Central memory CD4-positive, alpha-beta T cell (primary cell): ENCODE measurements around the gene FAF2.
"Not testable (repeated sequence)": the region's sequence is repeated elsewhere in the genome, so short reads cannot be mapped to it uniquely, and the experiment has no call there.

Source experiments
- DNase-seq: peaks from one replicate; pipeline ENCODE4 v3.0.0; 2022

FAF2 gene

GRCh38 chr5:176547802-176548201, 99.6 kb downstream of the FAF2 start:
- peak; percentile 43 for DNase-seq

- DNase-seq = no peak
These were observed 100.8 kb downstream of the FAF2 start, which contains the start of gene CDHR2 for GRCh38 chr5:176548967-176549444. Gene CDHR2 (plus strand): TSS chr5:176549342. CDS start chr5:176565353, 16,011 bp downstream.

- DNase-seq = no peak
These were observed 101.7 kb downstream of the FAF2 start for GRCh38 chr5:176549871-176550270.

- DNase-seq = no peak
These were observed 102.2 kb downstream of the FAF2 start for GRCh38 chr5:176550275-176550831.

DNA sequence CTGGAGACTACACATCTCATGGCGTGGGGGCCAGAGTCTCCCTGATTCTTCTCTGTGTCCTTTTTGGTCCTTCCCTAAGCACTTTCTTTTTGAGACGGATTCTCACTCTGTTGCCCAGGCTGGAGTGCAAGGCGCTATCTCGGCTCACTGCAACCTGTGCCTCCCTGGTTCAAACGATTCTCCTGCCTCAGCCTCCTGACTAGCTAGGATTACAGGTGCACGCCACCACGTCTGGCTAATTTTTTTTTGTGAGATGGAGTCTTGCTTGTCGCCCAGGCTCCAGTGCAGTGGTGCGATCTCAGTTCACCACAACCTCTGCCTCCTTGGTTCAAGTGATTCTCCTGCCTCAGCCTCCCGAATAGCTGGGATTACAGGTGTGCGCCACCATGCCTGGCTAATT, 102.8 kb downstream of the FAF2 start:
- DNase-seq = not testable (repeated sequence)

DNA sequence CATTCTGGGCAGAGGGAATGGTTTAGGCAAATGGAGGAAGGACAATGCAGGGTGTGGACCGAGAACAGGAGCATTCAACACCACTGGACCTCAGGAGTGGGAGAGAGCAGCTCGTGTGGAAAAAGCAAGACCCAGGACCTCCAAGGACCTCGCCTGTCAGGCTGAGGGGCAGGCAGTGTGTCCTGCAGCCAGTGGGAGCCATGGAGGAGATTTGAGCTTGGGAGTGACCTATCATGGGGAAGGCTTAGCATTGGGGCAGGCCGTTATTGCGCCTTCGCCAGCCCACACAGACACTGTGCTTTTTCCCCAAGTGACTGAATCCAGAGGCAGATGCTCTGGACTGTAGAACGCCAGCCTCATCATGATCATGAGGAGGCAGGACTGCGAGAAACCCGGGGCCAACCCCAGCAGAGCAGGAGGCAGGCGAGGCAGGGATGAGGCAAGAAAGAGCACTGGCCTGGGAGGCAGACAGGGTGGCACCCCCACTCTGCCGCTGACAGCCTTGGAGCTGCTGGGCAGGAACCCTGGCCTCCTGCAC, 104.2 kb downstream of the FAF2 start:
- DNase-seq = no peak

GRCh38 chr5:176553260-176554085, 105.3 kb downstream of the FAF2 start:
- no peak for DNase-seq

- no peak for DNase-seq
These were observed 109.7 kb downstream of the FAF2 start for GRCh38 chr5:176557846-176558245.
